ENCODE results near the gene NANS. TPM values are rescaled to one million over a fixed set of nuclear protein-coding genes. Genes with fewer than 3 reads are reported as not detected.
A peak's percentile ranks its signal among the peaks of the same experiment; 100 is the strongest.
"Not testable (repeated sequence)": the region's sequence is repeated elsewhere in the genome, so short reads cannot be mapped to it uniquely, and the experiment has no call there.

Gene NANS
- total RNA-seq, 1 donor from 2014 or later: 61.9 TPM

DNA sequence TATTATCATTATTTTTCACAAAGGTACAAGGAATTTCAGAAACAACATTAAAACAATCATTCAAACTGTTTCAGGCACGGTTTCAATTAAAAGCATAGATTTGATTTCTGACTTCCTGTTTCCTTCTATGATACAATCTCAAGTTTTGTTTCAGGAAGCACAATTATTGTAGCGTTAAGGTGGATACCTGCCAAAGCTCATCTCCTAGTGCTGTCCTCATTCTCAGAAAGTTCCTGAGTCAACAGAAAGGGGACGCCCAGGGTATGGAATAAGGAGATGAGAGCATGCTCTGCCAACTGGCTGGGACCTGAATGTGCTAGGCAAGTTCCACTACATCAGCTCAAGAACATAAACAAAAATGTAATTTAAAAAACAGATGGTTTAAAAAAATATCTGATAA is 64.5 kb downstream of the NANS start:
- intact Hi-C loops (cut with DNase I): no loop called here
- Histone ChIP-seq H3K27ac (peak overlapping the region; percentile 83), H3K4me1 (peaks cover 52% of the 10 kb centered on the region), H3K9me3 (no peaks in the 10 kb centered on the region), H3K4me3 (no peak overlapping the region), H3K36me3 (peaks cover 20% of the 10 kb centered on the region), H3K27me3 (ENCODE audit: low read depth) (no peaks in the 10 kb centered on the region)
- TF ChIP-seq CTCF (IDR thresholded peaks at IDR 0.05): no peak
- ATAC-seq: no peak
- no peak for DNase-seq

- H3K4me3 ChIP-seq; H3K27me3 ChIP-seq (ENCODE audit: low read depth); H3K9me3 ChIP-seq; DNase-seq; H3K27ac ChIP-seq; intact Hi-C loops (cut with DNase I); ATAC-seq: not testable (repeated sequence)
- Histone ChIP-seq H3K36me3 (peaks cover 20% of the 10 kb centered on the region), H3K4me1 (peaks cover 42% of the 10 kb centered on the region)
Measured at GRCh38 chr9:98124091-98124490, 67.6 kb downstream of the NANS start.

DNA sequence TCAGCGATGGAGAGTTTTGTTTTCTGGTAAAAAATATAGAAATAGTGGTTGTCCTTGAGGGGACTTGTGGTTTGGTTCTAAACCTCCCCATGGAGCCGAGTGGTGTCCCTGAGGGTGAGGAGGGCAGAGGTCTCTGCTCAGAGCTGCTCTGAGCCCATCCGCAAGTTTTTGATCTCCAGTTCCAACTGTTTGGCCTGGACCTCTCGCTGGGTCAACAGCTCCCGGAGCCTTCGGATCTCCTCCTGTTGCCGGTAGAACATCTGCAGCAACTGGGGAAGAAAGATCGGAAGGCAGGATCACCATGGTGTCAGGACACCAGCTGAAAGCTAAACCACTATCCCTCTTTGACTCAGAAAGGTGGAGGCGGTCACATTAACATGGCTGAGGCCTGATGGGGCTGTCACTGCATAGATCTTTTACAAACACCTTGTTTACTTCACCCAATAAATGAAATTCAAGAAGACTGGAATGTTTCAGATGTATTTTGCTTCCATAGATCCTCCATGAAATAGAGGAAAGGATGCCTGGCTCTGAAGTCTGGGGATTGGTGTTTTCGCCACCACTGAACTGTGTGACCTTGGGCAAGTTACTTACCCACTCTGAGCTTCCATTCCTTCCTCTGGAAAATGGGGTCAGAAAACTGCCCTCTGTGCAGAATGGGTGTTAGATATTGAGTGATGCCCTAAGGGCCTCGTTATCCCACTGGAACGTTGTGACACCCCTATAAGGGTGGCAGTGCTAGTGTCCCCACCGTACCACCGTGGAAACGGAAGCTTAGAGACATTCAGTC is 68.3 kb downstream of the NANS start:
- Histone ChIP-seq H3K27ac (no peak overlapping the region), H3K4me3 (no peak overlapping the region), H3K27me3 (ENCODE audit: low read depth) (no peaks in the 10 kb centered on the region), H3K36me3 (peaks cover 20% of the 10 kb centered on the region), H3K9me3 (no peaks in the 10 kb centered on the region), H3K4me1 (peaks cover 40% of the 10 kb centered on the region)
- DNase-seq (no peak), ATAC-seq (no peak)
- intact Hi-C loops (cut with DNase I): no loop called here
- no peak for TF ChIP-seq CTCF (IDR thresholded peaks at IDR 0.05)

GRCh38 chr9:98127226-98127625 is 70.7 kb downstream of the NANS start:
- Histone ChIP-seq H3K9me3 (no peaks in the 10 kb centered on the region), H3K4me1 (peaks cover 17% of the 10 kb centered on the region), H3K27ac (no peak overlapping the region), H3K4me3 (no peak overlapping the region), H3K27me3 (ENCODE audit: low read depth) (no peaks in the 10 kb centered on the region), H3K36me3 (peaks cover 22% of the 10 kb centered on the region)
- no peak for DNase-seq
- ATAC-seq: no peak
- no peak for TF ChIP-seq CTCF (IDR thresholded peaks at IDR 0.05)
- intact Hi-C loops (cut with DNase I): no loop called here

DNA sequence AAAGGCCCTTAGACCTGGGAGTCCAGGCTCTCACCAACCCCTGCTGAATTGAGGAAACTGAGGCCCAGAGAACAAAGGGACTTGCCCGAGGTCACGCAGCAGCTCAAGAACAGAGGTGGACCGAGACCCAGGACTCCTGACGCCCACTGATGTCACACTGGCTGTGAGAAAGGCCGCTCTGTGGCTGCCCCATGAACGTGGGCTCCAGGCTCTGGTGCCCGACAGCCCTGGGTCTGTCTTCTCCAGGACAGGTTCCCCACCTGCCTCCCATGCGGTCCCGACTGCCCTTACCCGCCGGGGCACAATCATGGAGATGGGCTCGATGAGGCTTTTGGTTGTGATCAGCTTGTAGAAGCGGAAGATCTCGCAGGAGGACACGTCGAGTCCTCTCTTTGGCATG is 71.8 kb downstream of the NANS start:
- Histone ChIP-seq H3K27me3 (ENCODE audit: low read depth) (no peaks in the 10 kb centered on the region), H3K4me1 (peaks cover 13% of the 10 kb centered on the region), H3K36me3 (peaks cover 29% of the 10 kb centered on the region), H3K4me3 (no peak overlapping the region), H3K27ac (peak overlapping the region; percentile 41), H3K9me3 (no peaks in the 10 kb centered on the region)
- intact Hi-C loops (cut with DNase I): no loop called here
- no peak for TF ChIP-seq CTCF (IDR thresholded peaks at IDR 0.05)
- DNase-seq (no peak), ATAC-seq (no peak)

- peak; percentile 72 to 90 for ATAC-seq
- Histone ChIP-seq H3K27ac (peak overlapping the region; percentile 41), H3K27me3 (ENCODE audit: low read depth) (no peaks in the 10 kb centered on the region), H3K4me3 (no peak overlapping the region), H3K36me3 (peaks cover 28% of the 10 kb centered on the region), H3K9me3 (no peaks in the 10 kb centered on the region), H3K4me1 (peaks cover 13% of the 10 kb centered on the region)
- intact Hi-C loops (cut with DNase I): no loop called here
- peak; percentile 63 for DNase-seq
- TF ChIP-seq CTCF (IDR thresholded peaks at IDR 0.05): no peak
Measured at GRCh38 chr9:98129451-98129881, 72.9 kb downstream of the NANS start.

- intact Hi-C loops (cut with DNase I); H3K9me3 ChIP-seq; H3K27me3 ChIP-seq (ENCODE audit: low read depth); H3K4me3 ChIP-seq; DNase-seq; ATAC-seq; H3K27ac ChIP-seq: not testable (repeated sequence)
- Histone ChIP-seq H3K4me1 (peaks cover 13% of the 10 kb centered on the region), H3K36me3 (peaks cover 29% of the 10 kb centered on the region)
Measured at GRCh38 chr9:98130060-98130459, 73.5 kb downstream of the NANS start.
